GM18511 (cell line): ENCODE results near the gene RPS6KL1.

Experiments
- ATAC-seq: cut with Tn5 transposase; IDR thresholded peaks from one replicate; pipeline ENCODE4 v1.9.1; 2021; ENCODE audit warnings: mild to moderate bottlenecking, moderate library complexity; ENCODE audit not compliant: unreplicated experiment

RPS6KL1 gene

GRCh38 chr14:74952697-74953484 lies 29.8 kb upstream of the RPS6KL1 start:
- ATAC-seq, result no peak

DNA sequence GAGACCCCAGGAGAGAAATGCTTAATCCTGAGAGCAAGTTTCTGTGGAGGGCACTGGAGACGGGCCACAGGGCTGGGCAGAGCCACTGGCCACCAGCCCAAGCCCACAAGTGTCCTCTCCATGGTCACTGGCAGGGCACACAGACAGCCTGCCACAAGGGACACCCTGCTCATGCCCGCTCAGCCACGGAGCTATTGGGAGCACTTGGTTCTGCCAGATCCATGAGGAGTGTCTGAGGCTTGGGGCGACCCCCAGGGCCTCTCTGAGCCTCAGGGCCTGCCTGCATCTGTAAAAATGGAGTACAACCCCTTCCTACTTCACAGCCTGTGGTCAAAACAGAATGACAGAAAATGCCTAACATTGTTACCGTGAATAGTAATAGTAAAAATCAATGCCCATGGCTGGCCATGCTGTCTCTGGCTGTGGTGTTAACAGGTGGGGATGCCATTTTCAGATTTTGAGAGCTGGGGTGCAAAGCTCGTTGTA lies 29.2 kb upstream of the RPS6KL1 start:
- ATAC-seq, result no peak

GRCh38 chr14:74951443-74952179 lies 28.6 kb upstream of the RPS6KL1 start:
- ATAC-seq, result no peak

- ATAC-seq, result no peak
These were observed 27.9 kb upstream of the RPS6KL1 start for GRCh38 chr14:74950795-74951442.

DNA sequence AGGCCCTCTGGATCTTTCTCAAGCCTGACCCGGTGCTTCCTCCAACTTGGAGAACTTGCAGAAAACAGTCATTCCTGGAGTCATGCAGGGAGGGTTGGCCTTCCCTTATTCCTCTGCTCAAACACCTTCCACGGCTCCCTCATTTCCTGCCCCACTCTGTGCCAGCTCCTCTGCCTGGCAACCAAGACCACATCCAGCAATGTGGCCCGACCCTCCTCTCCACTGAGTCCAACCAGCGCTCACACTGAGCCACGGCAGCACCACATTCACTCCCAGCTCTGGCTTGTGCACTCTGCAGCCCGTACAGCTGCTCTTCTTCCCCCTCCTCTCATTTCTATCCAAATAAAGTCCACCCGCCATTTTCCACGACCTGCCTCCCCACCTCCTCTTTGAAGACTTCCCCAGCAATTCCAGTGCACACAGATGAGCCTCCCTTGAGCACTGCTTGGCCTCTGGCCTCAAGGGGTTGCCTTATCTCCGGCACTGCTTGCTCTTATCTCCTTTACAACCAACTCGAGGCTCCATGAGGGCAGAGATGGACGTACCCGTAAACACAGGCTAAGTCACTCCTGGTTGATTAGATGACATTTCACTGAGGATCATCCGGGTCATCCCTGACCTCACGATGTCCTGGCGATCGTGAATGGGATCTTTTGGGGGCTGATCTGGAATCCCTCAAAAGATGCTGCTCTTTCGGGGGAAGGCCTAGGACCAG lies 27.0 kb upstream of the RPS6KL1 start:
- no peak for ATAC-seq

DNA sequence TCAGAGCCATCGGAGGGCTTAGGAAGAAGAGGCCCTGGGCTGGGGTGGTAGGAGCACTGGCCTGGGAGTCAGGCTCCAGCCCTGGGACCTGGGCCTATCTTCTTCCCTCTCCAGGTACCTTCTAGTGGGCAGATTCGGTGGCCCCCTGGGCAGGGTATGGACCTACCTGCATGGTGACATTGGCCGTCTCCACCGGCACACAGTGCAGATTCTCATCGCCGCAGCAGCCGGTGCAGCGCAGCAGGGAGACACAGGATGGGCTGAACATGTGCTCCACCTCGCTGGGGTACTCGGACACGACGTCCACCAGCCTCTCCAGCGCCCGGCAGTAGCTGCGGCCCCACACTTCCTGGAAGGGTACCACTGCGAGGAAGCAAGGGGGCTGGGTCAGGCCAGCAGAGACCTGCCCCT lies 26.1 kb upstream of the RPS6KL1 start:
- ATAC-seq, result no peak

- ATAC-seq, result no peak
These were observed 25.4 kb upstream of the RPS6KL1 start for GRCh38 chr14:74948228-74949175.

GRCh38 chr14:74947353-74948227 lies 24.5 kb upstream of the RPS6KL1 start:
- no peak for ATAC-seq

DNA sequence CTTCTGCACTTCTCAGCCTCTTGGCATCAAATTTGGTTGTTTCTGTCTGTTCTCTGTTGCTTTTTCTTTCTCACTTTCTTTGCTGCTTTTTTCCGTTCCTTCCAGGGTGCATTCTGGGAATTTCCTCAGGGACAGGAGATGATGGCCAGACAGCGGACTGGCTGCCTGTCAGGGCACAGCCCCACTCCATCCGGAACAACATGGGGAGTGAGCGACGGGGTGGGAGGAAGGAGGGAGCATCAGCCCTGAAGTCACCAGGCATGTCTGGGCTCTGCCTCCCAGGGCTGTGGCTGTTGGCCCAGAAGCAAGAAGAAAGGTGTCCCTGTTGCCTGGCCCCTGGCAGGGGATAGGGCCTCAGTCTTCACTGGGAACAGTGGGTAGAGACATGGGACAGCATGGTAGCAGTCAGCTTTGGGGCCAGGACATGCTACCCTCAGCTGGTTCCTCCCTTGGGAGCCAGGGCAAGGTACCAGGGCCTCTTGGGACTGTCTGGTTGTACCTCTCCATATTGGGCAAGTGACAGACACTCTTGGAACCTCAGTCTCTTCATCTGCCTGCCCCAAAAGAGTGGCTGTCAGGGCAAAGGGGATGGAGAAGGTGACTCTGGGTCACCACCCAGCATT lies 23.7 kb upstream of the RPS6KL1 start:
- ATAC-seq, result no peak

DNA sequence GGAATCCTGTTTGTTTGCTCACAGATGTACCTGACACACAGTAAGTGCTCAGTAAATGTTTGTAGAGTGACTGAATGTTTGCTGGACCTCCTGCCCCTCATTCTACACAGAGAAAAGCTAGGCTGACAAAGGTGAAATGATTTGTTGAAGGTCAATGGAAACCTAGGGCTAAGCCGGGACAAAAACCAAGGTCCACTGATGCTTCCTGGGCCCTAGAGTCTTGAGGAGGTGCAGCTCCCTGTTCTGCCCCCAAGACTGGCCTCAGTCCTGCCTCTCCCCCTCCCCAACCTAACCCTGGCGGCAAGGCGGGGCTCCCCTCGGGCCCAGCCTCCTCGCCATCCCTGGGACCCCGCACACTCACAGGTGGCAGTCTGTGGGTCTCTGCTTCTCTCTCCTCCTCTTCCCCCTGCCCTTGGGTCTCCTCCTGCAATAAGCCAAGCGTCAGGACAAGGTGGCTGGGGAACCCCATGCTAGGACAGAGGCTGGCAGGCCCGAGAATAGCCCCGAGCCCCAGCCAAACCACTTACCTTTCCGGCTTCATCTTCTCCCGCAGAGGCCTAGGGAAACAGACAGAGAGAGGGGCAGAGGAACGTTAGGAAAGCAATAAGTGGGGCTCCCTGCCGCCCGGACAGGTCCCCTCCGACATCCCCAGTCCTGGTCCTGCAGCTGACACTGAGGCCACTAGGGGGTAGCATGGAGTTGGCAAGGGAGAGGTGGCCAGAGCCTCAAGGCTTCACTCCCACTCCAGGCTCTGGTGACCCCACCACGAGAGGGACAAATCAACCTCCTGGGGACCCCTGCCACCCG lies 23.0 kb upstream of the RPS6KL1 start:
- peak; percentile 73 for ATAC-seq

DNA sequence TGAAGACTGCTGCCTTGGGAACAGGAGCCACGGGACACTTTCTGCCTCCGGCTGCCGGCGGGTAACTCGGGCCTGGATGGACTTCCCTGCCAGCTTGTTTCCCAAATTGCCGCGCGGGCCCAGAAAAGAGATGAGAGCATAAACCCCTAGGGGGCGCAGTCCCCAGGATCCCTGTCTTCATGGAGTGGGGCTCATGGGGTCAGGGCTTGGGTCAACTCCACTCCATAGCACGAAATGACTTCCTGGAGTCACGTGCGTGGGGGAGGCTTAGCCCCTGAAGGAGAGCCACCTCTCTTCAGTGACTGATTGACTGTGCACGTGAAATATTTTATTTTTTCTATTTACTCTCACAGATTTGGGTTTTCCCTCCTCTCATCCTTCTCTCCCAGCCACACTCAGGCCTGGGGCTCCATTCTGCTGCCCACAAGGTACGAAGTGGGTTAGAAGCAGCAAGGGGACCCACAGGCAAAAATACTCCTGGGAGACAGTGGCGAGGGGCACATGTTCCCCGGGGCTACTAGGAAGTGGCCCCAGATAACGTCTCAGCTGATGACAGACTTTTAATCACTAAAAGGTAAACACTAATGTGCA lies 22.3 kb upstream of the RPS6KL1 start:
- ATAC-seq, result no peak

GRCh38 chr14:74942608-74943007 lies 19.5 kb upstream of the RPS6KL1 start:
- no peak for ATAC-seq

DNA sequence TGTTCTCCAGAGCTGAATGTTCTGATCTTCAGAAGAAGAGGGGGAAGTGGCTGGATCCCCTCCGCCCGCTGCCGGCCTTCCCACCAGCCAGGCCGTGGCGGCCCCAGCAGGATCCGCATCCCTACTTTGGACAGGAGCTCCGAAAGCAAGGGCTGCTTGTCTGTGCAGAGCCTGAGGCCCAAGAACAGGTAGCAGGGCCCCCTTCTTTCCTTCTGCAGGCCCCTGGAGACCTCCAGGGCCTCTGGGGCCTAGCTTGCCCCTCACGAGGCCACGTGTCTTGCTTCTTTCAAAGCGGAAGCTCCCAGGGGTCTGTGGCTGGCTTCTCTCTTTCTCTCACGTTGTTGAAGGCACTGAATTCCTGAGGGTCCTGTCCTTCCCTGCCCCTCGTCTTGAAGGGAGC lies 19.1 kb upstream of the RPS6KL1 start:
- ATAC-seq, result no peak

DNA sequence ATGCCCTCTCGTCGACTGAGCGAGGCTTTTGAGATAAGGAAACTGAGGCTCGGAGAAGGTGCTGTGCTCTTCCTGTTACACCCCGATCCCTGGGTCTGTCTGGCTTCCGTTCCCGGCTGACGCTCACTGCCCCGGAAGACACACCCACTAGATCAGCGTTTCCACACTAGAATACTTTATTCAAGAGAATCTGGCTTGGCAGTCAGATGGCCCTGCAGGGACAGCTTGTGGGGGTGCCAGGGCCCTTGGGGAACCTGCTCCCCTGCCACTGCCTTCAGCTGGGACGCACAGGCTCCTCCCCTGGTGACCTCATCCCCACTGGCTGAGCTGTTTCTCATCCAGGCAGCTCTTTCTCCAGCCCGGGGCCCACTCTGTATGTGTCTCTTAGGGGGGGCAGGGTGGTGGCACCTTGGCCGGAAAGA lies 18.6 kb upstream of the RPS6KL1 start:
- ATAC-seq, result no peak

DNA sequence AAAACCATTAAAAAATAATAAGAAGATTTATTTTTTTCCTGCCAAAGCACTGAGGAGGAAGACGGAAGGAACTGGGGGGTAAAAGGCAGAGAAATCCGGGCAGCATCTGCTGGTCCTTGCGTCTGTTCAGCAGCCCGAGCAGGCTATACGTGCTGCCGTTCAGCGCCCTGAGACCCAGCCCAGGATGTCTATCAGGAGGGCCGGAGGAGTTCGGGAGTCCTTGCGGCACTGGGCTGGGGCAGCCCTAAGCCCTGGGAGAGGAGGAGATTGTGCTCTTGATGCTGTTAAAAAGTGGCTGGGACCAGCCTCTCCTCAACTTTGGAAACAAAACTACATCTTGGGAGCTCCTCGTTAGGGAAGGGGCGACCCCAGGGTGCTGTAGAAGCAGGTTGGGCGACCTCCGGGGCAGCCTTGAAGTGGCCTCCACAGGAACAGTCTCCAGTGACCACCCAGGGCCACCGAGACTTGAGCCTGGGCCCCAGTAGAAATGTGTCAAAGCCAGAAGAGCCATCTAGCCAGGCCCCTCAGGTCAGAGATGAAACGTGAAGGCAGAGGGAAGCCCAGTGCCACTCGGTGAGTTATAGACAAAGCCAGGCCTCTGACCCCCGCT lies 18.0 kb upstream of the RPS6KL1 start:
- ATAC-seq, result no peak

GRCh38 chr14:74938531-74939495 lies 15.8 kb upstream of the RPS6KL1 start:
- ATAC-seq, result no peak
